ENCODE data around the gene PPP2R1B.

The PPP2R1B gene

GRCh38 chr11:111801135-111801534, 34.9 kb upstream of the PPP2R1B start:
- TF ChIP-seq MAX (IDR thresholded peaks at IDR 0.05), result no peak
- TF ChIP-seq REST (IDR thresholded peaks at IDR 0.05; ENCODE audit: low read depth), result no peak
- no peak for TF ChIP-seq ZBTB7A (IDR thresholded peaks at IDR 0.05; ENCODE audit: low read depth)
- no peak for TF ChIP-seq RAD21 (IDR thresholded peaks at IDR 0.05; ENCODE audit: low read depth)
- no peak for TF ChIP-seq YY1 (IDR thresholded peaks at IDR 0.05; ENCODE audit: low read depth)
- TF ChIP-seq TAF1 (IDR thresholded peaks at IDR 0.05; ENCODE audit: low read depth), result no peak
- TF ChIP-seq TEAD4 (IDR thresholded peaks at IDR 0.05), result no peak
- TF ChIP-seq FOXM1 (IDR thresholded peaks at IDR 0.05; ENCODE audit: borderline replicate concordance, low read depth), result no peak
- TF ChIP-seq NFIC (IDR thresholded peaks at IDR 0.05), result no peak
- TF ChIP-seq CREB1 (IDR thresholded peaks at IDR 0.05; ENCODE audit: low read depth), result no peak
- no peak for TF ChIP-seq EGR1 (IDR thresholded peaks at IDR 0.05)
- TF ChIP-seq CEBPB (IDR thresholded peaks at IDR 0.05), result no peak
- no peak for TF ChIP-seq TCF12 (IDR thresholded peaks at IDR 0.05; ENCODE audit: low read depth)
- no peak for TF ChIP-seq USF1 (IDR thresholded peaks at IDR 0.05)
- no peak for TF ChIP-seq EP300 (IDR thresholded peaks at IDR 0.05; ENCODE audit: borderline replicate concordance)

GRCh38 chr11:111798279-111798678, 32.1 kb upstream of the PPP2R1B start:
- TF ChIP-seq CEBPB (IDR thresholded peaks at IDR 0.05) (no peak), ZBTB7A (IDR thresholded peaks at IDR 0.05; ENCODE audit: low read depth) (no peak), REST (IDR thresholded peaks at IDR 0.05; ENCODE audit: low read depth) (no peak), EP300 (IDR thresholded peaks at IDR 0.05; ENCODE audit: borderline replicate concordance) (no peak), TEAD4 (IDR thresholded peaks at IDR 0.05) (no peak), NFIC (IDR thresholded peaks at IDR 0.05) (no peak), TCF12 (IDR thresholded peaks at IDR 0.05; ENCODE audit: low read depth) (no peak), MAX (IDR thresholded peaks at IDR 0.05) (no peak)

GRCh38 chr11:111797145-111797581, 31.0 kb upstream of the PPP2R1B start:
- TF ChIP-seq NFIC (IDR thresholded peaks at IDR 0.05) (peak; percentile 70; the same call in 1 of the 2 replicates), TEAD4 (IDR thresholded peaks at IDR 0.05) (no peak)

- TF ChIP-seq TCF12 (IDR thresholded peaks at IDR 0.05; ENCODE audit: low read depth), result no peak
These were observed 30.5 kb upstream of the PPP2R1B start for GRCh38 chr11:111796696-111797095.

- TF ChIP-seq TEAD4 (IDR thresholded peaks at IDR 0.05), result no peak
These were observed 29.3 kb upstream of the PPP2R1B start for GRCh38 chr11:111795334-111795985.

GRCh38 chr11:111793863-111794262, 27.7 kb upstream of the PPP2R1B start:
- peak; percentile 30; the same call in 1 of the 2 replicates for TF ChIP-seq MAX (IDR thresholded peaks at IDR 0.05)
- peak; percentile 54; the same call in 1 of the 2 replicates for TF ChIP-seq TEAD4 (IDR thresholded peaks at IDR 0.05)
- no peak for TF ChIP-seq ZBTB7A (IDR thresholded peaks at IDR 0.05; ENCODE audit: low read depth)
- no peak for TF ChIP-seq USF1 (IDR thresholded peaks at IDR 0.05)

GRCh38 chr11:111792955-111793500, 26.8 kb upstream of the PPP2R1B start:
- TF ChIP-seq RAD21 (IDR thresholded peaks at IDR 0.05; ENCODE audit: low read depth) (no peak), EGR1 (IDR thresholded peaks at IDR 0.05) (no peak), TAF1 (IDR thresholded peaks at IDR 0.05; ENCODE audit: low read depth) (no peak)
